ENCODE data around the gene ZNF585A.
"Not testable (repeated sequence)": the region's sequence is repeated elsewhere in the genome, so short reads cannot be mapped to it uniquely, and the experiment has no call there.

Gene ZNF585A

GRCh38 chr19:37197768-37198167 is 25.3 kb upstream of the ZNF585A start:
- TF ChIP-seq CTCF (IDR thresholded peaks at IDR 0.05; ENCODE audit: low read depth, low read length, missing control alignments), result no peak
- H3K4me3 ChIP-seq (ENCODE audit: low read depth, low read length), result no peak overlapping the region
- in situ Hi-C loops (cut with HindIII; ENCODE audit: low sequenced_read_pairs), result no loop called here
- DNase-seq (ENCODE audit: low read depth), result no peak

GRCh38 chr19:37197115-37197514 is 24.6 kb upstream of the ZNF585A start:
- DNase-seq (ENCODE audit: low read depth); in situ Hi-C loops (cut with HindIII; ENCODE audit: low sequenced_read_pairs); H3K4me3 ChIP-seq (ENCODE audit: low read depth, low read length): not testable (repeated sequence)

GRCh38 chr19:37195248-37195647 is 22.8 kb upstream of the ZNF585A start:
- in situ Hi-C loops (cut with HindIII; ENCODE audit: low sequenced_read_pairs); DNase-seq (ENCODE audit: low read depth): not testable (repeated sequence)

GRCh38 chr19:37186071-37186470 is 13.6 kb upstream of the ZNF585A start:
- DNase-seq (ENCODE audit: low read depth); H3K4me3 ChIP-seq (ENCODE audit: low read depth, low read length); in situ Hi-C loops (cut with HindIII; ENCODE audit: low sequenced_read_pairs): not testable (repeated sequence)

More at GRCh38 chr19:37195248-37195647, 22.8 kb upstream of the ZNF585A start:
- not testable (repeated sequence) for H3K4me3 ChIP-seq (ENCODE audit: low read depth, low read length)

GRCh38 chr19:37165635-37166034 is 6.9 kb downstream of the ZNF585A start:
- in situ Hi-C loops (cut with HindIII; ENCODE audit: low sequenced_read_pairs), result no loop called here
- H3K4me3 ChIP-seq (ENCODE audit: low read depth, low read length), result no peak overlapping the region
- no peak for TF ChIP-seq CTCF (IDR thresholded peaks at IDR 0.05; ENCODE audit: low read depth, low read length, missing control alignments)
- no peak for DNase-seq (ENCODE audit: low read depth)

GRCh38 chr19:37160153-37160552 is 12.3 kb downstream of the ZNF585A start:
- TF ChIP-seq CTCF (IDR thresholded peaks at IDR 0.05; ENCODE audit: low read depth, low read length, missing control alignments), result no peak
- in situ Hi-C loops (cut with HindIII; ENCODE audit: low sequenced_read_pairs), result no loop called here
- no peak for DNase-seq (ENCODE audit: low read depth)
- no peak overlapping the region for H3K4me3 ChIP-seq (ENCODE audit: low read depth, low read length)

- in situ Hi-C loops (cut with HindIII; ENCODE audit: low sequenced_read_pairs), result no loop called here
- H3K4me3 ChIP-seq (ENCODE audit: low read depth, low read length), result no peak overlapping the region
- no peak for DNase-seq (ENCODE audit: low read depth)
- no peak for TF ChIP-seq CTCF (IDR thresholded peaks at IDR 0.05; ENCODE audit: low read depth, low read length, missing control alignments)
Measured at GRCh38 chr19:37148214-37148613, 24.3 kb downstream of the ZNF585A start.

GRCh38 chr19:37136111-37136510 is 36.4 kb downstream of the ZNF585A start:
- in situ Hi-C loops (cut with HindIII; ENCODE audit: low sequenced_read_pairs), result no loop called here
- DNase-seq (ENCODE audit: low read depth), result no peak
- no peak for TF ChIP-seq CTCF (IDR thresholded peaks at IDR 0.05; ENCODE audit: low read depth, low read length, missing control alignments)
- no peak overlapping the region for H3K4me3 ChIP-seq (ENCODE audit: low read depth, low read length)
